Parietal lobe (tissue), 1 donor: ENCODE data around the gene TRDN. TPM values are rescaled to one million over a fixed set of nuclear protein-coding genes. Genes with fewer than 3 reads are reported as not detected.

Experiments used
- total RNA-seq: library from RNA; depleted of rRNA; stranded (reverse); fragments of >200 nt; gene quantifications from one replicate; pipeline ENCODE4 v1.2.3, GENCODE V29; 2014

The TRDN gene, protein sequence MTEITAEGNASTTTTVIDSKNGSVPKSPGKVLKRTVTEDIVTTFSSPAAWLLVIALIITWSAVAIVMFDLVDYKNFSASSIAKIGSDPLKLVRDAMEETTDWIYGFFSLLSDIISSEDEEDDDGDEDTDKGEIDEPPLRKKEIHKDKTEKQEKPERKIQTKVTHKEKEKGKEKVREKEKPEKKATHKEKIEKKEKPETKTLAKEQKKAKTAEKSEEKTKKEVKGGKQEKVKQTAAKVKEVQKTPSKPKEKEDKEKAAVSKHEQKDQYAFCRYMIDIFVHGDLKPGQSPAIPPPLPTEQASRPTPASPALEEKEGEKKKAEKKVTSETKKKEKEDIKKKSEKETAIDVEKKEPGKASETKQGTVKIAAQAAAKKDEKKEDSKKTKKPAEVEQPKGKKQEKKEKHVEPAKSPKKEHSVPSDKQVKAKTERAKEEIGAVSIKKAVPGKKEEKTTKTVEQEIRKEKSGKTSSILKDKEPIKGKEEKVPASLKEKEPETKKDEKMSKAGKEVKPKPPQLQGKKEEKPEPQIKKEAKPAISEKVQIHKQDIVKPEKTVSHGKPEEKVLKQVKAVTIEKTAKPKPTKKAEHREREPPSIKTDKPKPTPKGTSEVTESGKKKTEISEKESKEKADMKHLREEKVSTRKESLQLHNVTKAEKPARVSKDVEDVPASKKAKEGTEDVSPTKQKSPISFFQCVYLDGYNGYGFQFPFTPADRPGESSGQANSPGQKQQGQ
- total RNA-seq, result not detected

DNA sequence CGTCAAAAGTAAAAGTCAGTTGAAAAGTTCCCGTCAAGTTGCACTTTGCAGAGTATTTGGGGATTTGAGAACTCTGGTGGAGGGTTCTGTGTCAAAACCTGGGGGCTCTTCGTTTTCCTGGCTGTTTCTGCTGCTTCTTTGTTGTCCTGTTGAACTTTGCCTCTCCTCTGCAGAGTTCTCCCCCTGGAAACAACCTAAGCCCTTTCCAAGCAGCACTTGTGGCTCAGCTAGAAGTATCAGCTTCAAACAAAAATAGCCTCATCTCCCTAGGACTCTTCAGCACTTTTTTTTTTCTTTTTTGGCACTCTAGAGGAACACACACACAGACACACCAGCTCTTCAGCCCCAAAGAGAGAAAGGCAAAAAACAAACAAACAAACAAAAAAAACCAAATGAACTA is at the start of gene TRDN:
Gene TRDN (minus strand): TSS at position 169 of the 400 bp plus-strand sequence. CDS start 175 bp downstream, outside the sequence.

Other genes with a start within 250 kb of the TRDN start
- gene NKAIN2, start 166.9 kb upstream of the TRDN start, total RNA-seq, result 133 TPM